Measurements from ENCODE around the gene MYO1A. TPM values are rescaled to one million over a fixed set of nuclear protein-coding genes. Genes with fewer than 3 reads are reported as not detected.
"Not testable (repeated sequence)": the region's sequence is repeated elsewhere in the genome, so short reads cannot be mapped to it uniquely, and the experiment has no call there.

Gene MYO1A
- polyA plus RNA-seq, 12 donors = 0.05 to 34.7 (median 0.29) TPM; not detected in 6

DNA sequence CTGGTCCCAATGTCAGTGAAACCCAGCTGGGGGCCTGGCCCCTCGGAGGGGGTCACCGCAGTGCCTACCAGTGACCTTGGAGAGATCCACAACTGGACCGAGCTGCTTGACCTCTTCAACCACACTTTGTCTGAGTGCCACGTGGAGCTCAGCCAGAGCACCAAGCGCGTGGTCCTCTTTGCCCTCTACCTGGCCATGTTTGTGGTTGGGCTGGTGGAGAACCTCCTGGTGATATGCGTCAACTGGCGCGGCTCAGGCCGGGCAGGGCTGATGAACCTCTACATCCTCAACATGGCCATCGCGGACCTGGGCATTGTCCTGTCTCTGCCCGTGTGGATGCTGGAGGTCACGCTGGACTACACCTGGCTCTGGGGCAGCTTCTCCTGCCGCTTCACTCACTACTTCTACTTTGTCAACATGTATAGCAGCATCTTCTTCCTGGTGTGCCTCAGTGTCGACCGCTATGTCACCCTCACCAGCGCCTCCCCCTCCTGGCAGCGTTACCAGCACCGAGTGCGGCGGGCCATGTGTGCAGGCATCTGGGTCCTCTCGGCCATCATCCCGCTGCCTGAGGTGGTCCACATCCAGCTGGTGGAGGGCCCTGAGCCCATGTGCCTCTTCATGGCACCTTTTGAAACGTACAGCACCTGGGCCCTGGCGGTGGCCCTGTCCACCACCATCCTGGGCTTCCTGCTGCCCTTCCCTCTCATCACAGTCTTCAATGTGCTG, 54.6 kb downstream of the MYO1A start:
- no peak for DNase-seq

DNA sequence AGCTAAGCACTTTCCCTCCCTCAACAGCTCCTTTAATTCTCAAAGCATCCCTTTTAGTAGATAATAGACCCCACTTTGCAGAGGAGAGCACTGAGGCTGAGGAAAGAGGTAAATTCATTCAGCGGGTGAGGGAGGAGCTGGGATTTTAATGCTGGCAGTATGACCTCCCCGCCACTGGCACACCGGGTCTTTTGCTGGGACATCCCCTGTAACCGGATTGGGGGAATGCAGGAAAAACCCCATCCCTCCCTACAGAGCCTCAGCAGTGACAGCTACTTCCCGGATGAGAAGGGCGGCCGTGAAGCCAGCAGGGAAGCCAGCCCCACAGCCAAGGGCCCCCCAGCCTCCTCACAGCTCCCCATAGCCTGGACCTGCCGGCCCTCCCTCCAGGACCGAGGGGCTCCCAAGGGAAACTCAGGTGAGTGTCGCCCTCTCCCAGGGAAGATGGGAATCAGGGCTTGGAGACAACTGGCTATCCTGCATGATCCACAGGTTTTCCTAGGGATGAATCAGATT, 55.6 kb downstream of the MYO1A start:
- DNase-seq = no peak

DNA sequence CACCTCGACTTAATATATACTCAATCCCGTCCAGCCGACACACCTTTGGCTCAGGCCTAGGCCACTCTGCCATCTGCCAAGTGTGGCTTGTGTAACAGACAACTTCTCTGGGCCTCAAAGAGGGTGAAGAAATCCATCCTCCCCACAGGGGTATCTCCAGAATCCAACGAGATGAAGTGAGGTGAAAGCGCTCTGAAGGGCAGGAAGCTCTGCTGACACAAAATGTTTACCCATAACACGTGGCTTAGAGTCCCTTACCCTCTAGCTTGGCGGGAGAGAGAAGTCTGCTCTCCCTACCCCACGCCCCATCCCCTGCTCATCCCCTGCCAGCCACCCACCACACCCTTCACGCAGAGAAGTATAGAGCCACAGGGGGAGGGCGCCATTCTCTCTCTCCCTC, 56.6 kb downstream of the MYO1A start:
- no peak for DNase-seq

DNA sequence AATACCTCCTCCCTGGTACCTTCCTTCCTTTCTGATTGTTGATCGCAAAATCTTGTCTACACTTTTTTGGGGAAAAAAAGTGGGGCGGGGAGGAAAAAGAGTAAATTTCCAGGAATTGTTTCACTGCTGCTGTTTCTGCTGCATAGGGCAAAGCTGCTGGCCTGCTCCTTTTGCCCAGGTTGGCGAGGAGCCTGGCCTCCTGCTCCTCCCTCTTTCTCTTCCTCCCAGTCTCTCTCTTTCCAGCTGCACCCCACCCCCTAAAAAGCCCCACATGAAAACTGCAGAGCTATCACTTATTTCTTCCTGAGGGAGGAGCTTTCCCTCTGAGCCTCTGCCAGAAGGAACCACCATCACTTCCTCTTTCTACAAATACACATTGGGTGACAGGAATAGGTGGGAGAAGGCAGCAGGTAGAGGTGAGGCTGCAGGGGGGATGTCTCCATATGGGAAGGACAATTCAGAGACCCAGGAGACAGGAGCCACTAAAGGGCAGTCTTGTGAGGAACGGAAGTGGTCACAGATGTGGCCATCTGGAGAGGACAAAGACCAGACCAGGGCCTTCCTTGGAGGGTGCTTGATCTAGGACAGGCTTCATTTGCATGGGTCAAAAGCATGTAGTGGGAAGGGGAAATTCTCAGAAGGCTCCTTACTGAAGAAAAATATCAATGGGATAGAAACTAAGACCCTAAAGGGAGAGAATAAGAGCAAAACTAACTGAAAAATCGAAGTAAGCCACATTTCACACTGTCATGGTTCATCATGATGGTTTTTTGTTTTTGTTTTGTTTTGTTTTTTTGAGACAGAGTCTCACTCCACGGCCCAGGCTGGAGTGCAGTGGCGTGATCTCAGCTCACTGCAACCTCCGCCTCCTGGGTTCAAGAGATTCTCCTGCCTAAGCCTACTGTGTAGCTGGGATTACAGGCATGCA, 58.3 kb downstream of the MYO1A start:
- peak; percentile 17 for DNase-seq

DNA sequence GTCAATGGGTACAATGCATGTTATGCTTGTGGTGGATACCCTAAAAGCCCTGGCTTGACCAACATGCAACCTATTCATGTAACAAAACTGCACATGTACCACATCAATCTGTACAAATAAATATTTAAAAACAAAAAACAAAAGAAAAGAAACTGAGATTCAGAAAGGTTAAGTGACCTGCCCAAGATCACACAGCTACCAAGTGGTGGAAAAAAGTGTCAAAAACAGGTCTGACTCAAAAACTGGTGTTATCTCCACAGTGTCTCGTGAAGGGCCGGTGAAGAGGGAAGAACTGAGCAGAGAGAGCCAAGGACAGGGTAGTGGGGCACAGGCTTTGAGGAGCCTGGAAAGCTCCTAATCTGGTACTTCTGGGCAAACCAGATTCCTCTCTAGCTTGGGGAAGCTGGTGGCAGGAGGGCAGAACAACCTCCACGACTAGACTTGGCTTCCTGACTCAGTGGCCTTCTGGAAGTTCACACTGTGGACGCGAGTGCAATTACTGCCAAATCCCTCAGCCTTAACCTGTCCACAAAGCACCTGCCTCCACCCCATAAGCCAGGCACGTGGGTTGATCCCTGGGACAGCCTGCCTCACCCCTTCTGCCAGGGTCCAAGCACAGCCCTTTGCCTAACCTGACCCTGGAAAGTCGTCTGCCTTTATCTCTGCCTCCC, 59.1 kb downstream of the MYO1A start:
- DNase-seq = no peak

DNA sequence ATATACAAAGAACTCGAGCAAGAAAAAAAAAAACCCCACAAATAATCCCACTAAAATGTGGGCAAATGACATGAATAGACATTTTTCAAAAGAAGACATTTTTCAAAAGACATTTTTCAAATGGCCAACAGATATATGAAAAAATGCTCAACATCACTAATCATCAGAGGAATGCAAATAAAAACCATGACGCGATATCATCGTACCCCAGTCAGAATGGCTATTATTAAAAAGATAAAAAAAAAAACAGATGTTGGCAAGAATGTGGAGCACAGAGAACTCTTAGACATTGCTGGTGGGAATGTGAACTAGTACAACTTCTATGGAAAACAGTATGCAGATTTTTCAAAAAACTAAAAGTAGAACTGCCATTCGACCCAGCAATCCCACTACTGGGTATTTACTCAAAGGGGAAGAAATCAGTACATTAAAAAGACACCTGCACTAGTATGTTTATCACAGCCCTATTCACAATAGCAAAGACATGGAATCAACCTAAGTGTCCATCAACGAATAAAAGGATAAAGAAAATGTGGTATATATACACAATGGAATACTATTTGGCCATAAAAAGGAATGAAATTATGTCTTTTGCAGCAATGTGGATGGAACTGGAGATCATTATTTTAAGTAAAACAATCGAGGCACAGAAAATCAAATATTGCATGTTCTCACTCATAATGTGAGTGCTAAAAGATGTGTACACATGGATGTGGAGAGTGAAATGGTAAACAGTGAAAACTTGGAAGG, 59.9 kb downstream of the MYO1A start:
- no peak for DNase-seq

DNA sequence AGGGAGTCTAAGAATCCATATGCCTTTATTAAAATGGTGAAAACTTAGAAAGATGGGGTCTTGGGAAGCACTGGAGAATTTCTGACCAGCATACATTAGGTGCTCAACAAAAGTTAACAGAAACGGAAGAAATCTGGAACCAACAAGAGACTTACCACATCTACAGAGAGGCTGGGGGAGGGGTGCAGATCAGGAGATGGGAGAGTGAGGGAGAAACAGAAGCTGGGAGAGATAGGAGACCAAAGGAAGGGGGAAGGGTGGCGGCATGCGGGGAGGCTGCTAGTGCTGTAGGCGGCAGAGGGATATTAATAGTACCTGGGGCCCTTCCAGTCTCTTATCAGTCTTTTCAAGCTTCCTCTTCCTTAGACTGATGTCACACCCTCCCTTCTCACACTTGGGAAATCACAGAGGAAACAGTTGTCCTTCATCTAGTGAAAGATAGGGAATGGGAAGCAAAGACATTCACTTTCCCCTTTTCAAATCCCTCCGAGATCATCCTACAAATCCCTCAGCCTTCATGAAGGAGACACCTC, 61.7 kb downstream of the MYO1A start:
- no peak for DNase-seq

DNA sequence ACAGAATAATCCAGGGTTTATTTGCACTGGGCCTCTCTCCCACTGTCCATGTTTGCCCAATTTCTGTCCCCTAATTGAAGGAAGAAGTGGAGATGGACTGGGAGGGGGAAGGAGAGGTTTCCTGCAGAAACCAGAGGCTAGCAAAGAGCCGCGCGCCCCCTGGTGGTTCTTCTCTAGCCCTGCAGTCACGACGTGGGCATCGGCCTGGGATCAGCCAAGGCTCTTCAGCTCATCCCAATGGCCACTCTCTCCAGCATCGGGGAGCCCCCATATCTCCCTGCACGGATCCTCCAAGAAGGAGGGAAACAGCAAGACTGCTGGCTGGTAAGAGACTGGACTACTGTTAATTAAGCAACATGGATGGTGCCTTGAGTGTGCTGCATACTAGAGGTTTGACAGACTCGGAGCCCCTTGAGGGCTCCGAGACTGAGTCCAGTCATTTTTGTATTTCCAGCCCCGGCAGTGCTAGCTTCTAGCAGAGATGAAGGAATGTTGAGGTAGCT, 62.3 kb downstream of the MYO1A start:
- DNase-seq = peak; percentile 78

DNA sequence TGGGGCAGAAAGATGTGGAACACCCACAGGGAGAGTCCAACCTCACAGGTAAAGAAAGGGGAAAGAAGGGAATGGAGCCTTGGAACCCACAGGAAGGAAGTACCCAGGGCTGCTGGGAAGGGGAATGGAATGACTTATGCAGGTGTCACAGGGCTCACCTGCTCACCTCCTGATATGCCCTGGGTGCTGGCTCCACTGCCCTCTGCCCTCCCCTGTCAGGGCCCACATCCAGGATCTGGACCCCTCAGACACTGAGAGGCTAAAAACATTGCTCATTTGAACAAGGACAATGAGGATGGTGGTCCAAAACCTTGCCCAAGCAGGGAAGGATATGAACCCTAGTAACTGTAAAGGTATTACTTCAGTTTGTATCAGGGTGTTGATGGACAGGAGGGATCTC, 62.9 kb downstream of the MYO1A start:
- DNase-seq = no peak

DNA sequence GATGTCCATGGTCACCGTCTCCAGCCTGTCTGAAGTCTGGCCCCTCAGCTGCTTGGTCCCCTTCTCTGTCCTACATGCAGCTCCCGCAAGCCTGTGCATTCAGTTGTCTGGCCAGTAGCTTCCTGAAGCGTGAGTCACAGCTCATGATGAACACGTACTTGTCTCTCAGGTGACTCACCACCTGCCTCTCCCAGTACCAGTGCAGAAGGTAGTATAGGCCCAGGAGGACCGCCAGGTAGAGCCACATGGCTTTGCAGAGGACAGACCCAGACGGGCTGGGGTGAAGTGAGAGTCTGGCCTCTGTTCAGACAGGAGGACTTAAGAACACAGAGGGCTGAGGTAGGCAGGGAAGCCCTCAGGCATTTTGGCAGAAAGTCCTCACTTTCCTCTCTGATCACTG, 64.2 kb downstream of the MYO1A start:
- not testable (repeated sequence) for DNase-seq

DNA sequence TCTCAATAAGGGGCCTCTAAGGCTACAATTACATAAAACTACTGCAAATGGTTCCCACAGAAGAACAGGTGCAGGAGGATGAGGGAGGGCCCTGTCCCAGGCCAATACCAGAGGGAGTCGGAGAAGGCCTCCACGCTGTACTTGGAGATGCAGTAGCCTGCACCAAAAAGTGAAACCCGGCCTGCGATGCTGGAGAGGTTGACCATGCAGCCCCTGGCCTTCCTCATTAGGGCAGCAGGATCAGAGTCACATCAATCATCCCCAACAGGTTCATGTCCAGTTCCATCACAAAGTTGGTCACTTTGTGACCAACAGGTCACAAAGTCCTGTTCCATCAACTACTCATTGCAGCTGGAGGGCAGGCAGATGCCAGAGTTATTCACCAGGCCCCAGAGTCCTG, 66.5 kb downstream of the MYO1A start:
- DNase-seq = no peak

DNA sequence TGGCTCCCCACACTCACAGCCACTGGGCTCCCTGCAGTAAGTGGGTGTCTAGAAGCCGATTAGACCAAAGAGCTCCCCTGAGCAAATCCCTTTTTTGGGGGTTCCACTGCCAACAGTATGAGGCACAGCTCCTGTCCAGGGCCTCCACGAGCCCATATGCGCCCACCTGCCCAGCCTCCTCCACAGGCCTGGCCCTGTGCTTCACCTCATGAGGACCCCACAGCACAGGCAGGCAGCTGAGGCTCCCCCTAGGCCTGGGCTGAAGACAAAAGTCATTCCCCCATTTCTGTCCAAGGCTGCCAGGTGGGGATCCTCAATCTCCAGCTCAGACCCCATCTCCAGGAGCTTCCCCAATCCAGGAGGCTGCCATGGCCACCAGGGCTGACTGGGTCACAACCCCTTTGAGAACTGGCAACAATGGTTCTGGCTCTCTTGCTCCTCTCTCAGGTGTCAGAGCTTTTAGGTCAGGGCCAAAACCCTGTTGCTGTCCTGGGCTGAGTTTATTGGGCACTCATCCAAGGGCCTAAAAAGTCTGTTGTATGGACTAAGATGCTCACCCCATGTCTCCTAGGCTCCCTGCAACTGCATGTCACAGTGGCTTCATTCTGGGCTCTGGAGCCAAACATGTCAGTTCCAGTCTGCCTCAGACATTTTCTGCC, 67.2 kb downstream of the MYO1A start:
- not testable (repeated sequence) for DNase-seq

DNA sequence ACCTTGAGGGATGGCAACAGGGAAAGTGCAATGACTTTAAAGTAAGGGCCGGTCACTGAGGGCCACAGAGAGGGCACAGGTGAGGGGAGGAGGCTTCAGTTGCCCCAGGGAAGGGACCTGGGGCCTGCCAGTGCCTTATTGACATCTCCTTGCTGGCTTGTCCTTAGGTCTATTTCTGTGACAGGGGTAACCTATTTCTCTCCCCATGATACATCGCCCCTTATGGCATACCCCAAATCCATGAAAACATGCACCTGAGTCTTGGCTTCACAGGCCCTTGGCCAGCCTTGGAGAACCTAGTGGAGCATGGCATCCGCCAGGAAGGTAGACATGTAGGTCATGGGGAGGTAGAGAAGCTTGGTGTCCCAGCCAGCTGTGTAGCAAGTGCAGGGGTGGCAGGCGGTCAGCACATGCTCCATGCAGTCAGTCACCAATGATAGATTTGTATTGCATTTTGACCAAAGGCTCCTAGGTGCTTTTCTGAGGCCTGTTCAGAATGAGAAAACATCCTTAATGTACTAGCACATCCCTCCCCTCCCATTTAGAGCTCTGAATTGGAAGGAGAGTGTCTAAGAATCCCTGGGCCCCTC, 68.9 kb downstream of the MYO1A start:
- no peak for DNase-seq

DNA sequence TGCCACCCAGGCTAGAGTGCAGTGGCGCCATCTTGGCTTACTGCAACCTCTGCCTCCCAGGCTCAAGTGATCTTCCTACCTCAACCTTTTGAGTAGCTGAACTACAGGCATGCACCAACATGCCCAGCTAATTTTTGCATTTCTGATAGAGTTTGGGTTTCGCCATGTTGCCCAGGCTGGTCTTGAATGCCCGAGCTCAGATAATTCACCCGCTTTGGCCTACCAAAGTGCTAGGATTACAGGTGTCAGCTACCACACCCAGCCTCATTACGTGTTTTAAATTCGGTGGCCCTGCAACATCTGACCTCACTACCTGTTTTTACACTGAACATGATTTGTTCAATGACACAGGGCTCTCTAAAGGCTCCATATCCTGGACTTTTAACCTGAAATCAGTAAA, 69.7 kb downstream of the MYO1A start:
- no peak for DNase-seq

DNA sequence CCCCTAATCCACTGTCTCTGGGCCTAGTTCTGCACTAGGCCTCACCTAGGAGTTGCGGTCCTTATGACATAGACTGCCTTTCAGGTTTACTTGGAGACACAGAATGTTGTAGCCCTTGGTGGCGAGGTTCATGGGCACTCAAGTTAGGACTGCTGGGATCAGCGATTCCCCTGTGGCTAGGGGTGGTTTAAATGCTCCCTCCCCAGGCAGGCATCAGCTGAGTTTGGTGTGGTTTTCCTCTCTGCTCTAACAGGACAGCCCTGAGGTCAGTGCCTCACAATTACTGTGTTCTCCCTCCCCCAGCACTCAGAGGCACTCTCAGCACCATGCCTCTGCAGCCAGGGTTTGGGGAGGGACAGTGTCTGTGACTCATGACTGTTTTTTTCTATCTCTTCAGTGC, 70.3 kb downstream of the MYO1A start:
- no peak for DNase-seq

Other genes starting within 250 kb of the MYO1A start
- 1 to 10 TPM in 1 of 12 donors, under 1 TPM in 9, not detected in 2; 0.24 to 1.1 (median 0.42) TPM for gene SDR9C7, start 115.7 kb downstream of the MYO1A start, polyA plus RNA-seq (ENCODE audit: insufficient read length in 12 of 12)
- under 1 TPM in 10 of 12 donors, not detected in 2; 0.13 to 0.74 (median 0.34) TPM for gene RDH16, start 92.5 kb downstream of the MYO1A start, polyA plus RNA-seq (ENCODE audit: insufficient read length in 12 of 12)
- 1 to 10 TPM in 11 of 12 donors, not detected in 1; 4.2 to 8.1 (median 6.3) TPM for gene ZBTB39, start 43.6 kb downstream of the MYO1A start, polyA plus RNA-seq (ENCODE audit: insufficient read length in 12 of 12)
- gene TAC3, start 33.6 kb downstream of the MYO1A start, polyA plus RNA-seq (ENCODE audit: insufficient read length in 12 of 12) = 1 to 10 TPM in 1 of 12 donors, under 1 TPM in 5, not detected in 6; 0.21 to 1.3 (median 0.63) TPM
- 100 to 1,000 TPM in 1 of 12 donors, 10 to 100 TPM in 11; 15.0 to 150 (median 22.3) TPM for gene NEMP1, start 28.7 kb upstream of the MYO1A start, polyA plus RNA-seq (ENCODE audit: insufficient read length in 12 of 12)
- gene NAB2, start 39.0 kb upstream of the MYO1A start, polyA plus RNA-seq (ENCODE audit: insufficient read length in 12 of 12) = 10 to 100 TPM in 11 of 12 donors, not detected in 1; 22.3 to 59.0 (median 28.5) TPM
- gene STAT6, start 61.2 kb upstream of the MYO1A start, polyA plus RNA-seq (ENCODE audit: insufficient read length in 12 of 12) = 100 to 1,000 TPM in 1 of 12 donors, 10 to 100 TPM in 10, not detected in 1; 24.1 to 145 (median 40.5) TPM
- 100 to 1,000 TPM in 7 of 12 donors, 10 to 100 TPM in 4, not detected in 1; 81.0 to 163 (median 123) TPM for gene LRP1, start 78.4 kb upstream of the MYO1A start, polyA plus RNA-seq (ENCODE audit: insufficient read length in 12 of 12)
- 1 to 10 TPM in 4 of 12 donors, under 1 TPM in 5, not detected in 3; 0.41 to 1.5 (median 0.98) TPM for gene LRP1-AS, start 97.5 kb upstream of the MYO1A start, polyA plus RNA-seq (ENCODE audit: insufficient read length in 12 of 12)
- gene NXPH4, start 166.7 kb upstream of the MYO1A start, polyA plus RNA-seq (ENCODE audit: insufficient read length in 12 of 12) = 10 to 100 TPM in 1 of 12 donors, 1 to 10 TPM in 9, not detected in 2; 1.7 to 18.1 (median 2.4) TPM
- gene SHMT2, start 179.6 kb upstream of the MYO1A start, polyA plus RNA-seq (ENCODE audit: insufficient read length in 12 of 12) = 10 to 100 TPM in 11 of 12 donors, not detected in 1; 50.8 to 97.5 (median 61.8) TPM
- 100 to 1,000 TPM in 11 of 12 donors, not detected in 1; 178 to 563 (median 396) TPM for gene STAC3, start 201.1 kb upstream of the MYO1A start, polyA plus RNA-seq (ENCODE audit: insufficient read length in 12 of 12)

Data from muscle of arm (tissue), 12 donors.